Adrenal gland (tissue), 12 donors: ENCODE measurements around the gene TEX53. TPM values are rescaled to one million over a fixed set of nuclear protein-coding genes. Genes with fewer than 3 reads are reported as not detected.

Experiments used
- DNase-seq, 7 donors: peaks; one replicate each; pipeline ENCODE4 v3.0.0-alpha.2; 2019 to 2020
- H3K27ac ChIP-seq, 5 donors: fragments of 200-600 bp; sonication (generic) in 4 of 5; 1 replicate in 3 of 5; 2 replicates in 2 of 5; pipeline versions ENCODE4 v1.5.1 to v1.8.0; 2016 to 2020; ENCODE audit warnings: mild to moderate bottlenecking in 1 of 5
- H3K27me3 ChIP-seq: fragments of 200-600 bp; 2 replicates; pipeline ENCODE4 v1.8.0; 2021
- H3K36me3 ChIP-seq, 2 donors: fragments of 200-600 bp; replicated peaks in 1 of 2; 1 replicate in 1 of 2; 2 replicates in 1 of 2; pipeline versions ENCODE4 v1.5.1 to v1.8.0; 2018 to 2022
- H3K4me1 ChIP-seq, 2 donors: fragments of 200-600 bp; replicated peaks in 1 of 2; 1 replicate in 1 of 2; 2 replicates in 1 of 2; pipeline versions ENCODE4 v1.5.1 to v1.8.0; 2018 to 2021
- H3K4me3 ChIP-seq, 4 donors: fragments of 200-600 bp; sonication (generic) in 3 of 4; one replicate each; pipeline ENCODE4 v1.5.1; 2016 to 2018
- H3K9me3 ChIP-seq, 3 donors: fragments of 200-600 bp; sonication (generic) in 1 of 3; replicated peaks in 1 of 3; 1 replicate in 2 of 3; 2 replicates in 1 of 3; pipeline versions ENCODE4 v1.5.1 to v1.8.0; 2016 to 2021
- CTCF ChIP-seq, 6 experiments: fragments of 450-650 bp in 4 of 6; fragments of 200-600 bp in 2 of 6; sonication (generic) in 1 of 6; IDR thresholded peaks; 1 replicate in 5 of 6; 2 replicates in 1 of 6; pipeline versions ENCODE4 v1.5.1 to v1.8.0; 2016 to 2021; ENCODE audit warnings: antibody characterized with exemption in 6 of 6, mild to moderate bottlenecking in 2 of 6, moderate library complexity in 1 of 6
- POLR2A ChIP-seq, 2 donors: fragments of 450-650 bp; IDR thresholded peaks; one replicate each; pipeline ENCODE4 v1.6.1; 2017; ENCODE audit warnings: antibody characterized with exemption in 2 of 2, mild to moderate bottlenecking in 2 of 2, moderate library complexity in 1 of 2
- WGBS, 4 donors: extraction: QIAGEN DNeasy Blood & Tissue Kit in 2 of 4; methylation state at CpG; one replicate each; pipeline versions ENCODE4 v1.1.5 to v1.1.7; 2013 to 2017; 5-methylcytosine and 5-hydroxymethylcytosine counted together
- intact Hi-C, 2 donors: fragments of 100-400 bp; cut with DNase I; formaldehyde crosslinking; loops; one replicate each; pipeline versions ENCODE4 v1.14.1 to v1.15.0; 2022 to 2023
- polyA plus RNA-seq, 3 donors: library from polyadenylated mRNA; stranded (reverse); fragments of 200-250 nt in 2 of 3; fragments of 350-450 nt in 1 of 3; fragmentation: Illumina TruSeq in 1 of 3; extraction: RNeasy Lipid Tissue Mini Kit (QIAGEN cat#74804) in 1 of 3; gene quantifications; one replicate each; pipeline ENCODE4 v1.2.3, GENCODE V29; 2013 to 2014
- total RNA-seq, 9 donors: library from RNA; depleted of rRNA in 4 of 9; stranded (reverse); fragments of >200 nt in 4 of 9; fragments of 120-200 nt in 1 of 9; fragmentation: NEBNext Ultra II Directional in 1 of 9; extraction: Animal tissue kit (Norgen Biotek cat#: 25700) in 1 of 9; gene quantifications; one replicate each; pipeline versions ENCODE4 v1.1.0 to v1.2.4, GENCODE V29; 2013 to 2023
- donor health status: healthy with polysubstance abuse.
- donor health status: Bipolar disorder and iron deficiency.
- donor health status: DM: yes; HTN: yes; CAD: no.
- donor health status: DM: no; HTN: no; CAD: no.
- donor health status: DM: no; HTN: no; CAD: no.
- donor health status: DM: yes; HTN: yes; CAD: no.

TEX53 gene
- total and polyA plus RNA-seq, 12 donors: not detected

DNA sequence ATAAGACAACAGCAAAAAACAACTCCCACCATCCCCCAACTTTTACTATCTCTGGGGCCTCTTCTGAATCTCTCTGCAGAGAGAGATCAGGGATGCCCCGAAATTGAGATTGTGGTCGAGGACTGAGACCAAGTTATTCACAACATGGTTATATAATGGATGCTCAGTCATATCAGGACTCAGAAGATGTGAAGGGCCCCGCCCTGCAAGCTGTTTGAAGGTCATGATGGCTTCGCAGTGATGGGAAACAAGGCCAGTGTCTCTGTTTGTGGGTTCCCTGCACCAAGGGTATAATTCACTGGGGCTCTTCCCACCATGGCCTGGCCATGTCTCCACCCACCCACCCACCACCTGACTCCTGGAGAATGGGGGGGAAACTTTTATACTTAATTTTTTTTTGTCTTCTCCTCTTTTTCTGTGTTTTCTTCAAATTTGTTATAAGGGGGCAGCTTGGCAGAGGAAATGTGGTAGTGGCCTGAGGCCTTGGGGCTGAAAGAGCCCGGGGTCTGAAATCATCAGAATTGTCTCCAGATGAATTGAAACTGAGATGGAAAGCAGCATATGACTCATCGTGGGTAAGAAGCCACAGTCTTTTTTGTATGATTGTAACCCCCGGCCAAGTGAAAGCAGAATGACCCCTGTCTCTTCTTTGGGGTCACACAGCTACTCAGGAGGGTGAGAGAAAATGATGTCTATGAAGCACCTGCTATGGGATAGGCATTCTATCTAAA, 39.4 kb upstream of the TEX53 start:
- no peak overlapping the region for H3K4me3 ChIP-seq
- intact Hi-C loops: no loop called here
- TF ChIP-seq CTCF (IDR thresholded peaks at IDR 0.05) (no peak), POLR2A (IDR thresholded peaks at IDR 0.05) (no peak)
- WGBS, 4 donors: 73 to 77% (median 74%) methylated on average over 7 of the region's 7 CpGs
- no peaks in the 10 kb centered on the region for H3K27me3 ChIP-seq
- H3K36me3 ChIP-seq: no peaks in the 10 kb centered on the region
- H3K27ac ChIP-seq: no peak overlapping the region
- no peak for DNase-seq
- no peaks in the 10 kb centered on the region for H3K9me3 ChIP-seq
- no peaks in the 10 kb centered on the region for H3K4me1 ChIP-seq

DNA sequence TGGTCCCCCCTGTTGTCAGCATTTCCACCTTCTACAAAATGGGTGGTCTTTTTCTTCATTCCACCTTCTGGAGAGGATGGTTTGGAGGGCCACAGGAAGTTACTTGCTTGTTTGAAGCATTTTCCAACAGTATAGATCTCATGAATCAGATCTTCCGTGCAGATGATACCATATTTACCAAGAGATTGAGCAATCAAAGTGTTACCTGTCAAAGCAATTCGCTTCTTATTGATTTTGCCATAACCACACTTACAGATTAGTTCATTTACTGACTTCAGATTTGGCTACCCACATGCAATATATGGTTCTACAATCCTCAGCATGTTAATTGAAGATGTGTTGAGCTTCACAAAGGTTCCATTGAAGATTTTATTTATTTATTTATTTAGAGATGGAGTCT, 38.3 kb upstream of the TEX53 start:
- H3K4me1 ChIP-seq: no peaks in the 10 kb centered on the region
- H3K4me3 ChIP-seq: no peak overlapping the region
- H3K9me3 ChIP-seq: no peaks in the 10 kb centered on the region
- H3K27ac ChIP-seq: no peak overlapping the region
- H3K36me3 ChIP-seq: no peaks in the 10 kb centered on the region
- intact Hi-C loops: no loop called here
- no peak for TF ChIP-seq POLR2A (IDR thresholded peaks at IDR 0.05)
- TF ChIP-seq CTCF (IDR thresholded peaks at IDR 0.05): no peak
- no peak for DNase-seq
- WGBS, 4 donors: 73 to 87% (median 82%) methylated on average over 2 of the region's 2 CpGs
- no peaks in the 10 kb centered on the region for H3K27me3 ChIP-seq

GRCh38 chr9:114694719-114695269, 37.2 kb upstream of the TEX53 start:
- no peak for TF ChIP-seq POLR2A (IDR thresholded peaks at IDR 0.05)
- TF ChIP-seq CTCF (IDR thresholded peaks at IDR 0.05): no peak
- H3K27ac ChIP-seq: no peak overlapping the region
- H3K36me3 ChIP-seq: no peaks in the 10 kb centered on the region
- no peaks in the 10 kb centered on the region for H3K27me3 ChIP-seq
- H3K9me3 ChIP-seq: no peaks in the 10 kb centered on the region
- intact Hi-C loops: no loop called here
- 83 to 91% (median 87%) methylated on average over 6 of the region's 6 CpGs for WGBS, 4 donors
- H3K4me1 ChIP-seq: no peaks in the 10 kb centered on the region
- H3K4me3 ChIP-seq: no peak overlapping the region
- DNase-seq: no peak

- TF ChIP-seq POLR2A (IDR thresholded peaks at IDR 0.05) (no peak), CTCF (IDR thresholded peaks at IDR 0.05) (no peak)
- H3K27me3 ChIP-seq: no peaks in the 10 kb centered on the region
- no peaks in the 10 kb centered on the region for H3K4me1 ChIP-seq
- H3K27ac ChIP-seq: no peak overlapping the region
- DNase-seq: no peak
- 62 to 72% (median 65%) methylated on average over 2 of the region's 2 CpGs for WGBS, 4 donors
- no peak overlapping the region for H3K4me3 ChIP-seq
- no peaks in the 10 kb centered on the region for H3K9me3 ChIP-seq
- intact Hi-C loops: no loop called here
- H3K36me3 ChIP-seq: no peaks in the 10 kb centered on the region
Observed at GRCh38 chr9:114694146-114694545, 36.5 kb upstream of the TEX53 start.
